Prostate gland (tissue), 2 donors: ENCODE data around the gene PITPNC1.

Source experiments
- POLR2A ChIP-seq: fragments of 450-650 bp; IDR thresholded peaks from one replicate; pipeline ENCODE4 v1.6.1; 2016; ENCODE audit warnings: antibody characterized with exemption, mild to moderate bottlenecking
- POLR2AphosphoS5 ChIP-seq: sonication (generic); formaldehyde crosslinking; IDR thresholded peaks from one replicate; pipeline ENCODE4 v1.6.1; 2017; ENCODE audit warnings: antibody characterized with exemption
- TF ChIP-seq, protein P1 (sequence below), 4 experiments: fragments of 200-600 bp in 2 of 4; fragments of 450-650 bp in 2 of 4; sonication (generic) in 2 of 4; IDR thresholded peaks; 1 replicate in 3 of 4; 2 replicates in 1 of 4; pipeline ENCODE4 v1.5.1; 2016 to 2019; ENCODE audit warnings: antibody characterized with exemption in 4 of 4, mild to moderate bottlenecking in 2 of 4, moderate library complexity in 2 of 4

DNA sequence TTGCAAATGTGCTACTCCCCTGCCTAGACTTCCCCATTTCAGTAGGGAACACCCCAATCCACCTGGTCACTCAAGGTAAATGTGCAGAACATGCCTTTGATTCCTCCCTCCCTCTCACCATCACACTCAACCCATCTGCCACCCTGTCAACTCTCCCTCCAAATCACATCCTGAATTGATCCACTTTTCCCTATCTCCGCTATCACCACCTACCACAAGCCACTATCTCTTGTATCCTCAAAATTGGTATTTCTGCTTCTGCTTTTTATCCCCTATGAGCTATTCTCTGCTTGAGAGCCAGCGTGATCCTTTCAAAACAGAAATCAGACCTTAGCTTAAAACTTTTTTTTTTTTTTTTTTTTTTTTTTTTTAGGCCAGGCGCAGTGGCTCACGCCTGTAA, 335.3 kb downstream of the PITPNC1 start:
- TF ChIP-seq, protein P1, sequence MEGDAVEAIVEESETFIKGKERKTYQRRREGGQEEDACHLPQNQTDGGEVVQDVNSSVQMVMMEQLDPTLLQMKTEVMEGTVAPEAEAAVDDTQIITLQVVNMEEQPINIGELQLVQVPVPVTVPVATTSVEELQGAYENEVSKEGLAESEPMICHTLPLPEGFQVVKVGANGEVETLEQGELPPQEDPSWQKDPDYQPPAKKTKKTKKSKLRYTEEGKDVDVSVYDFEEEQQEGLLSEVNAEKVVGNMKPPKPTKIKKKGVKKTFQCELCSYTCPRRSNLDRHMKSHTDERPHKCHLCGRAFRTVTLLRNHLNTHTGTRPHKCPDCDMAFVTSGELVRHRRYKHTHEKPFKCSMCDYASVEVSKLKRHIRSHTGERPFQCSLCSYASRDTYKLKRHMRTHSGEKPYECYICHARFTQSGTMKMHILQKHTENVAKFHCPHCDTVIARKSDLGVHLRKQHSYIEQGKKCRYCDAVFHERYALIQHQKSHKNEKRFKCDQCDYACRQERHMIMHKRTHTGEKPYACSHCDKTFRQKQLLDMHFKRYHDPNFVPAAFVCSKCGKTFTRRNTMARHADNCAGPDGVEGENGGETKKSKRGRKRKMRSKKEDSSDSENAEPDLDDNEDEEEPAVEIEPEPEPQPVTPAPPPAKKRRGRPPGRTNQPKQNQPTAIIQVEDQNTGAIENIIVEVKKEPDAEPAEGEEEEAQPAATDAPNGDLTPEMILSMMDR (IDR thresholded peaks at IDR 0.05): no peak
- TF ChIP-seq POLR2A: no peak
- no peak for TF ChIP-seq POLR2AphosphoS5
